ENCODE data around the gene TMEM192. TPM values are rescaled to one million over a fixed set of nuclear protein-coding genes. Genes with fewer than 3 reads are reported as not detected.

The TMEM192 gene
- total and polyA plus RNA-seq, 2 of the 13 experiments (the other 11 are each of a cell fraction or from before 2014, with no cell fraction given) = 19.8 to 19.9 TPM

- no peak for TF ChIP-seq ZBTB25 (CRISPR knock-in tag; IDR thresholded peaks at IDR 0.05)
Observed at GRCh38 chr4:165070560-165070959, 42.1 kb downstream of the TMEM192 start (continued).

GRCh38 chr4:165060938-165061337 is 51.7 kb downstream of the TMEM192 start:
- H3K9me3 ChIP-seq (ENCODE audit: low read length) = no peaks in the 10 kb centered on the region
- H3K4me1 ChIP-seq (ENCODE audit: insufficient read depth, low read length) = no peaks in the 10 kb centered on the region
- WGBS (ENCODE audit: low lambda C conversion rate) = 0% methylated on average over 1 of the region's 1 CpG
- H3K4me2 ChIP-seq (ENCODE audit: low read depth, low read length) = no peak overlapping the region
- no peak for FAIRE-seq
- H3K36me3 ChIP-seq (replicated peaks in 1 of 2; ENCODE audit: control insufficient read depth in 1 of 2, insufficient read depth in 2 of 2, low read length in 2 of 2) = no peaks in the 10 kb centered on the region
- no peak for ATAC-seq
- intact Hi-C loops (cut with micrococcal nuclease; ENCODE audit: unreplicated experiment) (no loop called here), in situ Hi-C loops (cut with HindIII; ENCODE audit: extremely low pct_ligation_motif_present, low pct_unique_long_range_greater_than_20kb) (no loop called here)
- ChIA-PET CTCF (ENCODE audit: low intra/inter-chr PET ratio, low total read pairs) (no interaction called here), POLR2A (no interaction called here)
- no peak overlapping the region for H3K9ac ChIP-seq (ENCODE audit: insufficient read depth, low read depth, low read length)
- H3K79me2 ChIP-seq (ENCODE audit: insufficient read depth, low read length) = no peaks in the 10 kb centered on the region
- BruUV-seq (replicated peaks) = no TSS peak
- no peak overlapping the region for H3K4me3 ChIP-seq (replicated peaks in 1 of 3; ENCODE audit: insufficient read depth in 1 of 3, low read depth in 2 of 3, low read length in 3 of 3)
- TF ChIP-seq MED8 (CRISPR knock-in tag; IDR thresholded peaks at IDR 0.05; ENCODE audit: insufficient replicate concordance) = no peak
- H3K27ac ChIP-seq (ENCODE audit: extremely low read length, insufficient read depth, low read length) = no peak overlapping the region
- peaks cover 0 to 11% of the 10 kb centered on the region in 2 experiments; a peak in 2 of 5 replicates for H3K27me3 ChIP-seq (ENCODE audit: control insufficient read depth in 1 of 2, insufficient read depth in 2 of 2, low read length in 2 of 2)
- H4K20me1 ChIP-seq (ENCODE audit: insufficient read depth, low read length) = no peaks in the 10 kb centered on the region
- no peak for DNase-seq (ENCODE audit: low spot score)
- H2AFZ ChIP-seq (ENCODE audit: low read length) = no peak overlapping the region

- 11% methylated on average over 4 of the region's 4 CpGs for WGBS (ENCODE audit: low lambda C conversion rate)
- BruUV-seq (replicated peaks) = no TSS peak
- H3K9me3 ChIP-seq (ENCODE audit: low read length) = no peaks in the 10 kb centered on the region
- no peaks in the 10 kb centered on the region for H4K20me1 ChIP-seq (ENCODE audit: insufficient read depth, low read length)
- no peak overlapping the region for H3K27ac ChIP-seq (ENCODE audit: extremely low read length, insufficient read depth, low read length)
- H3K4me3 ChIP-seq (replicated peaks in 1 of 3; ENCODE audit: insufficient read depth in 1 of 3, low read depth in 2 of 3, low read length in 3 of 3) = no peak overlapping the region
- no peaks in the 10 kb centered on the region for H3K4me1 ChIP-seq (ENCODE audit: insufficient read depth, low read length)
- H3K4me2 ChIP-seq (ENCODE audit: low read depth, low read length) = no peak overlapping the region
- in situ Hi-C loops (cut with HindIII; ENCODE audit: extremely low pct_ligation_motif_present, low pct_unique_long_range_greater_than_20kb) = no loop called here
- no peak for DNase-seq (ENCODE audit: low spot score)
- peaks cover 0 to 11% of the 10 kb centered on the region in 2 experiments; a peak in 2 of 5 replicates for H3K27me3 ChIP-seq (ENCODE audit: control insufficient read depth in 1 of 2, insufficient read depth in 2 of 2, low read length in 2 of 2)
- no peak overlapping the region for H3K9ac ChIP-seq (ENCODE audit: insufficient read depth, low read depth, low read length)
- intact Hi-C loops (cut with micrococcal nuclease; ENCODE audit: unreplicated experiment) = no loop called here
- POLR2A ChIA-PET = no interaction called here
- H3K36me3 ChIP-seq (replicated peaks in 1 of 2; ENCODE audit: control insufficient read depth in 1 of 2, insufficient read depth in 2 of 2, low read length in 2 of 2) = no peaks in the 10 kb centered on the region
- no peaks in the 10 kb centered on the region for H3K79me2 ChIP-seq (ENCODE audit: insufficient read depth, low read length)
- CTCF ChIA-PET (ENCODE audit: low intra/inter-chr PET ratio, low total read pairs) = no interaction called here
- no peak overlapping the region for H2AFZ ChIP-seq (ENCODE audit: low read length)
- ATAC-seq = no peak
- FAIRE-seq = no peak
- no peak for TF ChIP-seq AHDC1 (CRISPR knock-in tag; IDR thresholded peaks at IDR 0.05; ENCODE audit: borderline replicate concordance)
- no peak for TF ChIP-seq SRY (CRISPR knock-in tag; IDR thresholded peaks at IDR 0.05)
- no peak for TF ChIP-seq SSRP1 (CRISPR knock-in tag; IDR thresholded peaks at IDR 0.05)
- TF ChIP-seq ZSCAN20 (CRISPR knock-in tag; IDR thresholded peaks at IDR 0.05; ENCODE audit: borderline replicate concordance) = no peak
- no peak for TF ChIP-seq PRPF4 (IDR thresholded peaks at IDR 0.05; ENCODE audit: low read depth, low read length, poor library complexity, severe bottlenecking)
- TF ChIP-seq ZNF775 (CRISPR knock-in tag; IDR thresholded peaks at IDR 0.05; ENCODE audit: borderline replicate concordance) = no peak
- no peak for TF ChIP-seq ZNF24 (IDR thresholded peaks at IDR 0.05)
Observed at GRCh38 chr4:165059386-165059785, 53.3 kb downstream of the TMEM192 start.

All from HepG2 (cell line).